ENCODE results near the gene SQSTM1.
"Not testable (repeated sequence)": the region's sequence is repeated elsewhere in the genome, so short reads cannot be mapped to it uniquely, and the experiment has no call there.

The SQSTM1 gene

GRCh38 chr5:179833709-179834070 lies 13.0 kb downstream of the SQSTM1 start:
- no peak for DNase-seq (ENCODE audit: low read depth)
- H3K4me3 ChIP-seq (ENCODE audit: low read depth, low read length) = no peak overlapping the region
- TF ChIP-seq CTCF (IDR thresholded peaks at IDR 0.05; ENCODE audit: low read depth, low read length, missing control alignments) = no peak

GRCh38 chr5:179834120-179834519 lies 13.4 kb downstream of the SQSTM1 start:
- TF ChIP-seq CTCF (IDR thresholded peaks at IDR 0.05; ENCODE audit: low read depth, low read length, missing control alignments) = no peak
- no peak overlapping the region for H3K4me3 ChIP-seq (ENCODE audit: low read depth, low read length)
- no peak for DNase-seq (ENCODE audit: low read depth)

- DNase-seq (ENCODE audit: low read depth); H3K4me3 ChIP-seq (ENCODE audit: low read depth, low read length): not testable (repeated sequence)
Observed at GRCh38 chr5:179834871-179835270, 14.2 kb downstream of the SQSTM1 start.

- TF ChIP-seq CTCF (IDR thresholded peaks at IDR 0.05; ENCODE audit: low read depth, low read length, missing control alignments) = no peak
- no peak for DNase-seq (ENCODE audit: low read depth)
Observed at GRCh38 chr5:179836225-179837019, 15.7 kb downstream of the SQSTM1 start.

GRCh38 chr5:179837076-179838011 lies 16.6 kb downstream of the SQSTM1 start:
- H3K4me3 ChIP-seq (ENCODE audit: low read depth, low read length) = no peak overlapping the region
- no peak for TF ChIP-seq CTCF (IDR thresholded peaks at IDR 0.05; ENCODE audit: low read depth, low read length, missing control alignments)
- no peak for DNase-seq (ENCODE audit: low read depth)

More at GRCh38 chr5:179836225-179837019, 15.7 kb downstream of the SQSTM1 start:
- H3K4me3 ChIP-seq (ENCODE audit: low read depth, low read length) = no peak overlapping the region

- DNase-seq (ENCODE audit: low read depth) = no peak
- H3K4me3 ChIP-seq (ENCODE audit: low read depth, low read length) = no peak overlapping the region
- no peak for TF ChIP-seq CTCF (IDR thresholded peaks at IDR 0.05; ENCODE audit: low read depth, low read length, missing control alignments)
Observed at GRCh38 chr5:179839328-179840256, 18.9 kb downstream of the SQSTM1 start.
